T-helper 2 cell treated with Interferon-gamma antibody and Interleukin-4, amounts not matched to agents 5 μg/mL and 100 μg/mL, for 36 hours (primary cell): ENCODE measurements around the gene NAV1.
"Not testable (repeated sequence)": the region's sequence is repeated elsewhere in the genome, so short reads cannot be mapped to it uniquely, and the experiment has no call there.

Source experiments
- DNase-seq: peaks from one replicate; pipeline ENCODE4 v3.0.0; 2021; ENCODE audit warnings: low spot score
- H3K27ac Mint-ChIP-seq: one replicate; pipeline ENCODE4 v1.8.0; 2021; ENCODE audit warnings: mild to moderate bottlenecking, mixed read lengths
- H3K27me3 Mint-ChIP-seq: one replicate; pipeline ENCODE4 v1.8.0; 2021; ENCODE audit warnings: low read depth, mixed read lengths
- H3K36me3 Mint-ChIP-seq: one replicate; pipeline ENCODE4 v1.8.0; 2021; ENCODE audit warnings: low read depth, mixed read lengths
- H3K4me1 Mint-ChIP-seq: one replicate; pipeline ENCODE4 v1.8.0; 2021; ENCODE audit warnings: low read depth, mixed read lengths
- H3K4me3 Mint-ChIP-seq: one replicate; pipeline ENCODE4 v1.8.0; 2022; ENCODE audit warnings: mild to moderate bottlenecking, moderate library complexity, mixed read lengths
- H3K9me3 Mint-ChIP-seq: one replicate; pipeline ENCODE4 v1.8.0; 2021; ENCODE audit warnings: mixed read lengths

The NAV1 gene

GRCh38 chr1:201540846-201541735, 2.2 kb downstream of the NAV1 start:
- Mint-ChIP-seq H3K27ac (no peak overlapping the region), H3K9me3 (no peaks in the 10 kb centered on the region), H3K4me3 (no peak overlapping the region), H3K27me3 (peaks cover 83% of the 10 kb centered on the region), H3K36me3 (no peaks in the 10 kb centered on the region), H3K4me1 (peaks cover 8% of the 10 kb centered on the region)
- no peak for DNase-seq

- no peak overlapping the region for H3K4me3 Mint-ChIP-seq
- H3K36me3 Mint-ChIP-seq = no peaks in the 10 kb centered on the region
- no peak for DNase-seq
- H3K9me3 Mint-ChIP-seq = no peaks in the 10 kb centered on the region
- peaks cover 8% of the 10 kb centered on the region for H3K4me1 Mint-ChIP-seq
- no peak overlapping the region for H3K27ac Mint-ChIP-seq
- peaks cover 69% of the 10 kb centered on the region for H3K27me3 Mint-ChIP-seq
Observed at GRCh38 chr1:201542309-201543035, 3.5 kb downstream of the NAV1 start.

- H3K4me1 Mint-ChIP-seq = peaks cover 2% of the 10 kb centered on the region
- no peak for DNase-seq
- H3K9me3 Mint-ChIP-seq = no peaks in the 10 kb centered on the region
- H3K27me3 Mint-ChIP-seq = peaks cover 56% of the 10 kb centered on the region
- H3K27ac Mint-ChIP-seq = no peak overlapping the region
- no peaks in the 10 kb centered on the region for H3K36me3 Mint-ChIP-seq
- no peak overlapping the region for H3K4me3 Mint-ChIP-seq
Observed at GRCh38 chr1:201543871-201544642, 5.1 kb downstream of the NAV1 start.

GRCh38 chr1:201544710-201545109, 5.8 kb downstream of the NAV1 start:
- H3K27ac Mint-ChIP-seq = no peak overlapping the region
- H3K27me3 Mint-ChIP-seq = peaks cover 52% of the 10 kb centered on the region
- H3K36me3 Mint-ChIP-seq = no peaks in the 10 kb centered on the region
- H3K4me3 Mint-ChIP-seq = no peak overlapping the region
- no peaks in the 10 kb centered on the region for H3K9me3 Mint-ChIP-seq
- no peak for DNase-seq
- H3K4me1 Mint-ChIP-seq = no peaks in the 10 kb centered on the region

- no peaks in the 10 kb centered on the region for H3K36me3 Mint-ChIP-seq
- H3K9me3 Mint-ChIP-seq = no peaks in the 10 kb centered on the region
- H3K27ac Mint-ChIP-seq = no peak overlapping the region
- DNase-seq = no peak
- H3K27me3 Mint-ChIP-seq = peaks cover 39% of the 10 kb centered on the region
- no peak overlapping the region for H3K4me3 Mint-ChIP-seq
- H3K4me1 Mint-ChIP-seq = no peaks in the 10 kb centered on the region
Observed at GRCh38 chr1:201545851-201546492, 7.0 kb downstream of the NAV1 start.

GRCh38 chr1:201549522-201549921, 10.6 kb downstream of the NAV1 start:
- peaks cover 10% of the 10 kb centered on the region for H3K27me3 Mint-ChIP-seq
- not testable (repeated sequence) for H3K36me3 Mint-ChIP-seq, H3K27ac Mint-ChIP-seq, H3K9me3 Mint-ChIP-seq, H3K4me3 Mint-ChIP-seq, H3K4me1 Mint-ChIP-seq, DNase-seq

- Mint-ChIP-seq H3K36me3 (no peaks in the 10 kb centered on the region), H3K4me1 (peaks cover 1% of the 10 kb centered on the region), H3K4me3 (no peak overlapping the region), H3K9me3 (no peaks in the 10 kb centered on the region), H3K27ac (no peak overlapping the region), H3K27me3 (no peaks in the 10 kb centered on the region)
- DNase-seq = no peak
Observed at GRCh38 chr1:201551096-201551495, 12.2 kb downstream of the NAV1 start.

- no peaks in the 10 kb centered on the region for H3K36me3 Mint-ChIP-seq
- no peaks in the 10 kb centered on the region for H3K27me3 Mint-ChIP-seq
- no peak overlapping the region for H3K4me3 Mint-ChIP-seq
- no peak for DNase-seq
- no peaks in the 10 kb centered on the region for H3K9me3 Mint-ChIP-seq
- peaks cover 1% of the 10 kb centered on the region for H3K4me1 Mint-ChIP-seq
- no peak overlapping the region for H3K27ac Mint-ChIP-seq
Observed at GRCh38 chr1:201551877-201552731, 13.2 kb downstream of the NAV1 start.

GRCh38 chr1:201552941-201553351, 14.0 kb downstream of the NAV1 start:
- no peak for DNase-seq
- Mint-ChIP-seq H3K36me3 (no peaks in the 10 kb centered on the region), H3K27me3 (no peaks in the 10 kb centered on the region), H3K9me3 (no peaks in the 10 kb centered on the region), H3K27ac (no peak overlapping the region), H3K4me1 (peaks cover 1% of the 10 kb centered on the region), H3K4me3 (no peak overlapping the region)

- DNase-seq = no peak
- H3K27me3 Mint-ChIP-seq = no peaks in the 10 kb centered on the region
- no peak overlapping the region for H3K27ac Mint-ChIP-seq
- H3K4me1 Mint-ChIP-seq = peaks cover 1% of the 10 kb centered on the region
- no peak overlapping the region for H3K4me3 Mint-ChIP-seq
- H3K36me3 Mint-ChIP-seq = no peaks in the 10 kb centered on the region
- H3K9me3 Mint-ChIP-seq = no peaks in the 10 kb centered on the region
Observed at GRCh38 chr1:201553496-201554189, 14.7 kb downstream of the NAV1 start.

GRCh38 chr1:201554190-201554600, 15.3 kb downstream of the NAV1 start:
- Mint-ChIP-seq H3K4me1 (peaks cover 1% of the 10 kb centered on the region), H3K27ac (no peak overlapping the region), H3K27me3 (no peaks in the 10 kb centered on the region), H3K4me3 (no peak overlapping the region), H3K36me3 (no peaks in the 10 kb centered on the region), H3K9me3 (no peaks in the 10 kb centered on the region)
- no peak for DNase-seq

- no peak overlapping the region for H3K4me3 Mint-ChIP-seq
- no peak overlapping the region for H3K27ac Mint-ChIP-seq
- no peaks in the 10 kb centered on the region for H3K9me3 Mint-ChIP-seq
- H3K4me1 Mint-ChIP-seq = peaks cover 1% of the 10 kb centered on the region
- DNase-seq = no peak
- H3K36me3 Mint-ChIP-seq = no peaks in the 10 kb centered on the region
- no peaks in the 10 kb centered on the region for H3K27me3 Mint-ChIP-seq
Observed at GRCh38 chr1:201554789-201555592, 16.1 kb downstream of the NAV1 start.
